ENCODE measurements around the gene PLOD3. TPM values are rescaled to one million over a fixed set of nuclear protein-coding genes. Genes with fewer than 3 reads are reported as not detected.
A peak's percentile ranks its signal among the peaks of the same experiment; 100 is the strongest.

Gene PLOD3
- total RNA-seq, 1 experiment from 2014 or later: 74.5 TPM

- H3K18ac ChIP-seq (ENCODE audit: insufficient read length, low read depth, low read length): no peak overlapping the region
- no CpG with 5 or more reads among the region's 34 CpGs for WGBS (ENCODE audit: extremely low coverage, insufficient read length, low lambda C conversion rate)
- H3K4ac ChIP-seq (ENCODE audit: low read depth, low read length): no peak overlapping the region
- H2BK20ac ChIP-seq (ENCODE audit: low read depth, low read length, poor library complexity, severe bottlenecking): no peak overlapping the region
- no peak overlapping the region for H3K23ac ChIP-seq (ENCODE audit: insufficient read length, low read depth, low read length)
- no peaks in the 10 kb centered on the region for H3K79me1 ChIP-seq (ENCODE audit: insufficient read depth, low read depth, low read length, poor library complexity, severe bottlenecking)
- no peak overlapping the region for H2BK15ac ChIP-seq (ENCODE audit: low read depth, low read length)
- Mint-ChIP-seq H3K27me3 (ENCODE audit: low read depth) (no peaks in the 10 kb centered on the region; the same call in 1 of the 2 replicates), H3K4me3 (peak overlapping the region; percentile 96 to 99), H3K36me3 (ENCODE audit: insufficient read depth in 1 of 3, low read depth in 3 of 3) (peaks cover 4 to 27% (median 9%) of the 10 kb centered on the region in 3 experiments; a peak in 6 of 7 replicates), H3K4me1 (peaks cover 15 to 19% of the 10 kb centered on the region in 2 experiments), H3K9me3 (no peaks in the 10 kb centered on the region), H3K27ac (no peak overlapping the region)
- H3K27me3 ChIP-seq (ENCODE audit: insufficient read depth, low read length): no peaks in the 10 kb centered on the region
- H3K23me2 ChIP-seq (ENCODE audit: insufficient read length, low read depth, low read length, poor library complexity, severe bottlenecking): peaks cover 7% of the 10 kb centered on the region
- H2BK12ac ChIP-seq (ENCODE audit: insufficient read length, low read depth, low read length): no peak overlapping the region
- peak overlapping the region; percentile 50 for H3K4me2 ChIP-seq (ENCODE audit: insufficient read depth, insufficient read length, low read length)
- DNase-seq: no peak
- no peak overlapping the region for H2BK5ac ChIP-seq (ENCODE audit: insufficient read length, low read length)
- H4K8ac ChIP-seq (replicated peaks; ENCODE audit: insufficient read length, low read depth, low read length): no peak overlapping the region
- no peak overlapping the region for H3K14ac ChIP-seq (ENCODE audit: insufficient read depth, low read length)
- no peak overlapping the region for H3K9ac ChIP-seq (ENCODE audit: extremely low read depth, insufficient read length, low read length)
- H2AK5ac ChIP-seq (ENCODE audit: insufficient read length, low read length): no peak overlapping the region
- H3K56ac ChIP-seq (ENCODE audit: insufficient read length, low read depth, low read length): no peak overlapping the region
- H3K27ac ChIP-seq (ENCODE audit: insufficient read length, low read depth, low read length): no peak overlapping the region
- H4K20me1 ChIP-seq (ENCODE audit: control insufficient read depth, insufficient read depth, insufficient read length): no peaks in the 10 kb centered on the region
- no peak overlapping the region for H4K91ac ChIP-seq (ENCODE audit: insufficient read length, low read depth, low read length)
- H3K4me1 ChIP-seq (ENCODE audit: insufficient read depth, low read length): 0 out of 2 replicates have a peak, but pooled peaks cover 3% of the 10 kb centered on the region
- H3K79me2 ChIP-seq (ENCODE audit: insufficient read depth, low read length): no peaks in the 10 kb centered on the region
- H3T11ph ChIP-seq (ENCODE audit: low read length): no peak overlapping the region
- TF ChIP-seq, protein P1, sequence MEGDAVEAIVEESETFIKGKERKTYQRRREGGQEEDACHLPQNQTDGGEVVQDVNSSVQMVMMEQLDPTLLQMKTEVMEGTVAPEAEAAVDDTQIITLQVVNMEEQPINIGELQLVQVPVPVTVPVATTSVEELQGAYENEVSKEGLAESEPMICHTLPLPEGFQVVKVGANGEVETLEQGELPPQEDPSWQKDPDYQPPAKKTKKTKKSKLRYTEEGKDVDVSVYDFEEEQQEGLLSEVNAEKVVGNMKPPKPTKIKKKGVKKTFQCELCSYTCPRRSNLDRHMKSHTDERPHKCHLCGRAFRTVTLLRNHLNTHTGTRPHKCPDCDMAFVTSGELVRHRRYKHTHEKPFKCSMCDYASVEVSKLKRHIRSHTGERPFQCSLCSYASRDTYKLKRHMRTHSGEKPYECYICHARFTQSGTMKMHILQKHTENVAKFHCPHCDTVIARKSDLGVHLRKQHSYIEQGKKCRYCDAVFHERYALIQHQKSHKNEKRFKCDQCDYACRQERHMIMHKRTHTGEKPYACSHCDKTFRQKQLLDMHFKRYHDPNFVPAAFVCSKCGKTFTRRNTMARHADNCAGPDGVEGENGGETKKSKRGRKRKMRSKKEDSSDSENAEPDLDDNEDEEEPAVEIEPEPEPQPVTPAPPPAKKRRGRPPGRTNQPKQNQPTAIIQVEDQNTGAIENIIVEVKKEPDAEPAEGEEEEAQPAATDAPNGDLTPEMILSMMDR (conservative IDR thresholded peaks at IDR 0.05): no peak
- H4K5ac ChIP-seq (ENCODE audit: insufficient read length, low read depth, low read length): no peak overlapping the region
- H3K9me3 ChIP-seq (ENCODE audit: control insufficient read depth, low read depth, low read length): no peaks in the 10 kb centered on the region
- H2AFZ ChIP-seq (ENCODE audit: low read length): no peak overlapping the region
- H2BK120ac ChIP-seq (ENCODE audit: low read depth, low read length, poor library complexity, severe bottlenecking): no peak overlapping the region
Observed at GRCh38 chr7:101216860-101217387, 457 bp downstream of the PLOD3 start.

Measured in H9 (cell line).